GM21825 (cell line): ENCODE measurements around the gene MCM6.

Experiments
- ATAC-seq: cut with Tn5 transposase; IDR thresholded peaks from one replicate; pipeline ENCODE4 v1.9.1; 2021; ENCODE audit warnings: mild to moderate bottlenecking, moderate library complexity; ENCODE audit not compliant: unreplicated experiment

MCM6 gene

GRCh38 chr2:135791418-135792190 is 84.6 kb downstream of the MCM6 start:
- ATAC-seq, result no peak

- no peak for ATAC-seq
These were observed 85.8 kb downstream of the MCM6 start for GRCh38 chr2:135790423-135790822.
